Heart left ventricle (tissue), 13 donors: ENCODE data around the gene SAMD13.

ENCODE experiments used
- POLR2A ChIP-seq, 2 donors: fragments of 450-650 bp; IDR thresholded peaks; one replicate each; pipeline ENCODE4 v1.6.1; 2017; ENCODE audit warnings: antibody characterized with exemption in 2 of 2, mild to moderate bottlenecking in 2 of 2, moderate library complexity in 2 of 2
- TF ChIP-seq, protein P1 (sequence below), 12 donors: fragments of 200-600 bp; sonication (generic) in 4 of 12; IDR thresholded peaks; one replicate each; pipeline versions ENCODE4 v1.5.0 to v1.8.0; 2018 to 2022; ENCODE audit warnings: antibody characterized with exemption in 12 of 12, mild to moderate bottlenecking in 5 of 12
- donor health status: ischemic (EF 13 %, LVEDD 7.1; RV severe dilation, severe dysfunction).
- donor health status: DM: no; HTN: yes; CAD: no.
- donor health status: DM: no; HTN: no; CAD: no.
- donor health status: ischemic (EF 25% LVEDD 6.9; RV normal size, moderate dysfunction).
- donor health status: ischemic (EF 25% LVEDD 5.7; RV mildly dilated, moderate dysfunction).
- donor health status: ischemic (EF 35%, LVEDD 5.7; RV mildly dilated, moderate dysfunction).
- donor health status: nonischemic (EF 11% LVEDD 7.7; RV severe dilation, severe dysfunction).
- donor health status: DM: yes; HTN: yes; CAD: no.
- donor health status: PGD.
- donor health status: ischemic (EF 29% LVEDD 5.4; RV normal size, mild dysfunction).
- donor health status: nonischemic (EF 23%, LVEDD 6.1; RV moderate dilation, normal function).

DNA sequence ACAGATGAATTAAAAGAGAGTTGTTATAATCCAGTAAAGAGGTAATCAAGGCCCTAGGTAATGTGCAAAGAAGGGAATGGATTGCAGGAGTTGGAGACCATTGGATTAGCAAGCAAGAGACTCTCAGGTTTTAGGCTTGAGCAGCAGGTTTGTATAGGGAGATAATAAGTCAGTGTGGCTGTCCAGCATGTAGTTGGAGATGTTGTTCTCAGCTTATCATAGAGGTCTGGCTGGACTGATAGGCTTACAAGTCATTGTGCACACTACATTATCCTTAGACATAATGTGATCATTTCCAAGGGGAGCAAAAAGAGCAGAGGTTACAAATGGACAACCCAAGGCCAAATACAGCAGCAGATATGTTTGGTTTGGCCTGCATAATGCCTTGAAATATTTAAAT, 45.9 kb upstream of the SAMD13 start:
- TF ChIP-seq, protein P1, sequence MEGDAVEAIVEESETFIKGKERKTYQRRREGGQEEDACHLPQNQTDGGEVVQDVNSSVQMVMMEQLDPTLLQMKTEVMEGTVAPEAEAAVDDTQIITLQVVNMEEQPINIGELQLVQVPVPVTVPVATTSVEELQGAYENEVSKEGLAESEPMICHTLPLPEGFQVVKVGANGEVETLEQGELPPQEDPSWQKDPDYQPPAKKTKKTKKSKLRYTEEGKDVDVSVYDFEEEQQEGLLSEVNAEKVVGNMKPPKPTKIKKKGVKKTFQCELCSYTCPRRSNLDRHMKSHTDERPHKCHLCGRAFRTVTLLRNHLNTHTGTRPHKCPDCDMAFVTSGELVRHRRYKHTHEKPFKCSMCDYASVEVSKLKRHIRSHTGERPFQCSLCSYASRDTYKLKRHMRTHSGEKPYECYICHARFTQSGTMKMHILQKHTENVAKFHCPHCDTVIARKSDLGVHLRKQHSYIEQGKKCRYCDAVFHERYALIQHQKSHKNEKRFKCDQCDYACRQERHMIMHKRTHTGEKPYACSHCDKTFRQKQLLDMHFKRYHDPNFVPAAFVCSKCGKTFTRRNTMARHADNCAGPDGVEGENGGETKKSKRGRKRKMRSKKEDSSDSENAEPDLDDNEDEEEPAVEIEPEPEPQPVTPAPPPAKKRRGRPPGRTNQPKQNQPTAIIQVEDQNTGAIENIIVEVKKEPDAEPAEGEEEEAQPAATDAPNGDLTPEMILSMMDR (IDR thresholded peaks at IDR 0.05): no peak
- TF ChIP-seq POLR2A (IDR thresholded peaks at IDR 0.05): no peak
